ENCODE results near the gene AVPR1B. TPM values are rescaled to one million over a fixed set of nuclear protein-coding genes. Genes with fewer than 3 reads are reported as not detected.

The AVPR1B gene
- total and polyA plus RNA-seq, 2 donors (not counting 3 experiments of a cell fraction or from before 2014, with no cell fraction given) = not detected

- DNase-seq (ENCODE audit: low read depth, low spot score) (no peak), FAIRE-seq (no peak)
- H3K9me1 ChIP-seq (replicated peaks; ENCODE audit: control insufficient read depth, extremely low read depth, insufficient read depth, low read length) = no peaks in the 10 kb centered on the region
- H3K4me3 ChIP-seq (replicated peaks in 1 of 3; ENCODE audit: insufficient read depth in 1 of 3, low read depth in 1 of 3, low read length in 3 of 3) = no peak overlapping the region
- H3K9ac ChIP-seq (replicated peaks; ENCODE audit: extremely low read depth, insufficient read depth, low read length) = no peak overlapping the region
- CTCF ChIA-PET = interaction anchor here (1.1 to 5.2 kb wide), 2 partner anchors 83 to 136 kb away, joined by 3 to 31 read pairs; no protein-coding TSS in a partner anchor
- H3K36me3 ChIP-seq (ENCODE audit: control insufficient read depth in 2 of 2, extremely low read depth in 1 of 2, insufficient read depth in 2 of 2, low read length in 2 of 2) = no peaks in the 10 kb centered on the region
- POLR2A ChIA-PET = no interaction called here
- intact Hi-C loops (cut with micrococcal nuclease) (no loop called here), dilution Hi-C loops (cut with MboI; ENCODE audit: extremely low pct_ligation_motif_present, low sequenced_read_pairs) (loop anchor here (25.0 kb wide), 1 partner anchor 125 kb away; no protein-coding TSS in a partner anchor)
- H3K4me2 ChIP-seq (ENCODE audit: insufficient read depth, low read length) = no peak overlapping the region
- H3K9me3 ChIP-seq (replicated peaks; ENCODE audit: control insufficient read depth, insufficient read depth, low read length) = no peaks in the 10 kb centered on the region
- no peaks in the 10 kb centered on the region for H3K79me2 ChIP-seq (ENCODE audit: control insufficient read depth, insufficient read depth, low read length)
- TF ChIP-seq, protein P1, sequence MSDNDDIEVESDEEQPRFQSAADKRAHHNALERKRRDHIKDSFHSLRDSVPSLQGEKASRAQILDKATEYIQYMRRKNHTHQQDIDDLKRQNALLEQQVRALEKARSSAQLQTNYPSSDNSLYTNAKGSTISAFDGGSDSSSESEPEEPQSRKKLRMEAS (IDR thresholded peaks at IDR 0.05; ENCODE audit: insufficient read depth, insufficient read length) = no peak
- TF ChIP-seq POLR2AphosphoS5 (IDR thresholded peaks at IDR 0.05; ENCODE audit: insufficient read depth, low read depth, low read length) (no peak), JUN (IDR thresholded peaks at IDR 0.05; ENCODE audit: borderline replicate concordance, insufficient read depth, insufficient read length, low read depth) (no peak), MYC (IDR thresholded peaks at IDR 0.05; ENCODE audit: low read depth, low read length) (no peak), GATA2 (IDR thresholded peaks at IDR 0.05; ENCODE audit: insufficient read depth, insufficient read length, low read depth, low read length) (no peak), EZH2 (IDR thresholded peaks at IDR 0.05; ENCODE audit: borderline replicate concordance, low read depth, low read length, severe bottlenecking) (no peak), FOS (IDR thresholded peaks at IDR 0.05; ENCODE audit: borderline replicate concordance, insufficient read depth, low read length) (no peak), CTCF (IDR thresholded peaks at IDR 0.05; ENCODE audit: extremely low read depth in 1 of 2, insufficient read depth in 1 of 2, low read depth in 1 of 2, low read length in 2 of 2) (no peak), POLR2A (IDR thresholded peaks at IDR 0.05; ENCODE audit: low read depth, low read length) (no peak)
- H4K20me1 ChIP-seq (replicated peaks; ENCODE audit: control insufficient read depth, extremely low read depth, insufficient read depth, low read length) = no peaks in the 10 kb centered on the region
- H3K4me1 ChIP-seq (ENCODE audit: control insufficient read depth, extremely low read depth, insufficient read depth, low read length) = peaks cover 4% of the 10 kb centered on the region
- H3K27ac ChIP-seq (ENCODE audit: insufficient read depth, low read depth, low read length) = no peak overlapping the region
- peaks cover 9 to 10% of the 10 kb centered on the region in 2 experiments for H3K27me3 ChIP-seq (ENCODE audit: control insufficient read depth in 2 of 2, insufficient read depth in 2 of 2, low read length in 2 of 2)
- no peak overlapping the region for H2AFZ ChIP-seq (ENCODE audit: low read depth, low read length)
- no TSS peak for BruUV-seq (replicated peaks)
Observed at GRCh38 chr1:206112600-206113301, 4.4 kb downstream of the AVPR1B start.

Data from endothelial cell of umbilical vein (primary cell).